ENCODE measurements around the gene WFDC10A.
"Not testable (repeated sequence)": the region's sequence is repeated elsewhere in the genome, so short reads cannot be mapped to it uniquely, and the experiment has no call there.

The WFDC10A gene

DNA sequence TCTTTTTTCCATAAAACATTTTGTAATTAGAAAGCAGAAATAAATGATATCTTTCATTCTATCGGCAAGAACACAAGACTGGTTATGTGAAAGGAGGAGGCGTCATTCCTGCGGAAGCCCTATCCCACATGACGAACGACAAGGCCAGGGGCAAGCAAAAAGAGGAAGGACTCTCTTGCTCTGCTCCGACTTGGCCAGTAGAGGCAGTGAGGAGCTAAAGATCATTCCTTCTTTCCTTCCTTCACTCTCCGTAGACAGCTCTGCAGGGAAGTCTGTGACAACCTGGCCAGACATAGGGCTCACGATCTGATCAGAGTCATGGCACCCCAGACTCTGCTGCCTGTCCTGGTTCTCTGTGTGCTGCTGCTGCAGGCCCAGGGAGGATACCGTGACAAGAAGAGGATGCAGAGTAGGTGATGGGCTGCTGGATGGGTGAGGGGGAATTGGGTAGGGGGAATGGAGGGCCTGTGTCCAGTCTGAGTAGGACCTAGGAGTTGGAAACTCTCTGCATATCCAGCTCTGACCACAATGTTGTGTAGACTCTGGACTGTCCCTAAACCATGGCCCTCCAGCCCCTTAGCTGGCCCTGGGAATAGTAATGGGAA is at the start of gene WFDC10A:
Gene WFDC10A (plus strand): TSS at position 244 of the 605 bp plus-strand sequence. CDS start 75 bp downstream, at position 319.
- peak; percentile 85 for DNase-seq

DNA sequence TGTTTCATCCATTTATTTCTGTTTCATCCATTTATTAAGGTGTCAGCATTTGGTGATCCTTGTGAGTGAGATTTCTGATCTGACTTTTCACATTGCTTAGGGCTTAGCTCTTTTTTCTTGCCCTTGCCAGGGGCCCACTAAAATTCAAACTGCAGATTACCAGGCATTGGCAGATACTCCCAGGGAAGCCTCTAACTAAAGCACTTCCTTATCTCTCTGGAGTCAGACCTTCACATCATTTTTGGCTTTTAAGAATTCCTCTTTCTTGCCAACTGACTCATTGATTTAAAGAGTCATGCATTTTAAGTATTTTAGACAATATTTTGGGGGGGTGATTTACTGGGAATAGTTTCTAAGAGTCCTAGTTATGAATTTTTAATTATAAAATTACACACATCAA is 47.8 kb upstream of the WFDC10A start:
- peak; percentile 30 for DNase-seq

DNA sequence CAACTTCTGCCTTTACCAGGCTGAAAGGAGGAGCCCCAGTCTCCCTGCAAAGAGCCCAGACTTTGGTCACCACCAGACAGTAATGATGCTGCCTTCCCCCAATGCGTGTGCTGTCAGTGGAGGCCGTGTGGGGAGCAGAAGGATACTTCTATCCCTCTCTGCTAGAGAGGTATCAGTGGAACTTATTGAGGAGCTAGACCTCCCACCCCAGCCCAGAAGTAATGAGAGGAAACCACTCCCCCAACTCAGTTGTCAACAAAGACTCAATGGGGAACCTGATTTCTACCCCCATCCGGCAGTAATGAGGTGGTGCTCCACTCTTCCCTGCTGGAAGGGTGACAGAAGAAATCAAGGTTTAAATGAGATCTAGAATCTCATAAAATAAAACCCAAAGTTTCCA is 46.0 kb upstream of the WFDC10A start:
- DNase-seq = no peak

DNA sequence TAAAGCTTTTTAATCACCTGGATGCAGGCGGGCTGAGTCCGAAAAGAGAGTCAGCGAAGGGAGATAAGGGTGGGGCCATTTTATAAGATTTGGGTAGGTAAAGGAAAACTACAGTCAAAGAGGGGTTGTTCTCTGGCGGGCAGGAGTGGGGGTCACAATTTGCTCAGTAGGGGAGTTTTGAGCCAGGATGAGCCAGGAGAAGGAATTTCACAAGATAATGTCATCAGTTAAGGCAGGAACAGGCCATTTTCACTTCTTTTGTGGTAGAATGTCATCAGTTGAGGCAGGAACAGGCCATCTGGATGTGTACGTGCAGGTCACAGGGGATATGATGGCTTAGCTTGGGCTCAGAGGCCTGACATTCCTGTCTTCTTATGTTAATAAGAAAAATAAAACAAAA is 45.2 kb upstream of the WFDC10A start:
- DNase-seq = not testable (repeated sequence)

DNA sequence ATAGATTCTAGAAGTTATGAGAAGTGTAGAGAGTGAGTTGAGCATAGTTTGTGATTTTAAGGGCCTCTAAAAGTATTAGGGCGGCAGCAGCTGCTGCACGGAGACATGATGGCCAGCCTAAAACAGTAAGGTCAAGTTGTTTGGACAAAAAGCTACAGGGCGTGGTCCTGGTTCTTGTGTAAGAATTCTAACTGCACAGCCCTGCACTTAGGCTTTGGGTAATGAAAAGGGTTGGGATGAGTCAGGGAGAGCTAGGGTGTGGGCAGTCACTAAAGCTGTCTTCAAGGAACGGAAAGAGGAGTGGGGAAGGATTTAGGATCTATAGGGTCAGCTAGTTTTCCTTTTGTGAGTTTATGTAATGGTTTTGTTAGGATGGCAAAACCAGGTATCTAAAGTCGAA is 43.6 kb upstream of the WFDC10A start:
- DNase-seq = not testable (repeated sequence)

DNA sequence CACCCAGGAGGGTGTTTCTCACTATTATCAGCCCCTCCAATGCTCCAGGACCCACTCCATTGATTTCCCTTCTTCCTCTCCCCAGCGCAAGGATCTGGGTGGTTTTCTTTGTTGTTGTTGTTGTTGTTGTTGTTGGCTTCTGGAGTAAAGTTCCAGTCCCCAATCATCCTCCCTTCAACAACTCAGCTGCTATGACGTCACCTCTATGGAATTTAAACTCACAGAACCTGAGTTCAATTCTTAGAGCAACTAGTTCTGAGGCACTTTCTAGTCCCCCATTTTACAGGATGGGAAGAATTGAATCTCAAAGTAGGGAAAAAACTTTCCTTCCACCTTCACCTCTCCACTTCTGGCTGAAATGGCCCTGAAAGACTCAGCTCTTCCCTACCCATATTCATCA is 40.7 kb upstream of the WFDC10A start:
- DNase-seq = no peak

DNA sequence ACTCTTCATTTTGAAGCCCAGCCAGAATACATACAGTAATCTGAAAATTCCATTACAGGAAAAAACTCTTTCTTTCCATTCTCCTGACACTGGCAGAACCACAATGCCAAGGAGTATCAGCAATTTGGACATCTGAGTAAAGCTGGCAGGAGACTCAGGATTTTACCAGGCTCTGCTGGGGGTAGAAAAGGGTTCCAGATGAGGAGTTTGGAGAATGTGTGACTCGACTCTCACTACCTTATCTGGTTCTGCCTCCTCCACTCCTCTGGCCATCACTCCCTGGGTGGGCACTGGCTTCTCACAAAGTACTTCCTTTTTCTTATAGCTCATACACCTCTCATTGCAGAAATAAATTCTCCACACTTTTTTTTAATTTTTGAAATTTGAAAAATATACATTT is 39.8 kb upstream of the WFDC10A start:
- DNase-seq = peak; percentile 6

DNA sequence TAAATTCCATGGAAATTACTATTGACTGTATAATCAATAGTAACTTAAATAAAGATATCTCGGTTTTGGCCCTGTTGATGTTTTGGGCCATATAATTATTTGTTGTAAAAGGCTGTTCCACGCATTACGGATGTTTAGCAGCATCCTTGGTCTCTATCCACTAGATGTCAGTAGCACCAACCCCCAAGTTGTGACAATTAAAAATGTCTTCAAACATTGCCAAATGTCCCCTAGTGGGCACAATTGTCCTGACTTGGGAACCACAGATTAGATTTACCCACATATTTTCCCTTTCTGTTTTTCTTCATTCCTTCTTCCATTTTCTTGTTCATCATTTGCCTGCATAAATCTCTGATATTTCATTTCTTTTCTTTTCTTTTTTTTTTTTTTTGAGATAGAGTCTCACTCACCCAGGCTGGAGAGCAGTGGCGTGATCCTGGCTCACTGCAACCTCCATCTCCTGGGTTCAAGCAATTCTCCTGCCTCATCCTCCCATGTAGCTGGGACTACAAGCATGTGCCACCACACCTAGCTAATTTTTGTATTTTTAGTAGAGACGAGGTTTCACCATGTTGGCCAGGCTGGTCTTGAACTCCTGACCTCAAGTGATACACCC is 36.9 kb upstream of the WFDC10A start:
- DNase-seq = peak; percentile 88

DNA sequence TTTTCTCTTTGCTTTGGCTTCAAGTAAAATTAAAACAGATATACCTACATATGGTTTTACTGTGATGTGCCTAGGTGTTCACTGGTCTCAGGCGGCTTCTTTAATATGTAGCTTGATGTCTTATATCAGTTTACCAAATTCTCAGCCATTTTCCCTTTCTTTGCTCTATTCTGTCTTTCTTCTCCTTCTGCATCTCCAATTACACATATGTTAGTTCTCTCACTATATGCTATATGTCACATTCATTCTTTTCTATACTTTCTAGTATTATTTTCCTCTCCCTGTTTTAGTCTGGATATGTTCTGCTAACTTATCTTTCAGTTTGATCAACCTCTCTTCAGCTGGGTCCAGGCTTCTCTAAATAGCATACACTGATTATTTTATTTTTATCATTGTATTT is 36.0 kb upstream of the WFDC10A start:
- no peak for DNase-seq

DNA sequence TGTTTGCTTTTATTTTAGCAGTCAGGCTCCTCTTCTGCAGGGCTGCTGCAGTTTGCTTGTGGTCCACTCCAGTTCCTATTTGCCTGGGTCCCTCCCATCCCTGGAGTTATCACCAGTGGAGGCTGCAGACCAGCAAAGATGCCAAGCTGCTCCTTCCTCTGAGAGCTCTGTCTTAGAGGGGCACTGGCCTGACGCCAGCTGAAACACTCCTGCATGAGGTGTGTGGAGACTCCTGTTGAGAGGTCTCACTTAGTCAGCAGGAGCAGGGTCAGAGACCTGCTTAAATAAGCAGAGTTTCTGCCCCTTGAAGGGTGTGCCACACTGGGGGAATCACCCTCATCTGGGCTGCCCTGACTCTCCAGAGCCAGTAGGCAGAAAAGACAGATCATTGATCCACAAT is 34.3 kb upstream of the WFDC10A start:
- no peak for DNase-seq

DNA sequence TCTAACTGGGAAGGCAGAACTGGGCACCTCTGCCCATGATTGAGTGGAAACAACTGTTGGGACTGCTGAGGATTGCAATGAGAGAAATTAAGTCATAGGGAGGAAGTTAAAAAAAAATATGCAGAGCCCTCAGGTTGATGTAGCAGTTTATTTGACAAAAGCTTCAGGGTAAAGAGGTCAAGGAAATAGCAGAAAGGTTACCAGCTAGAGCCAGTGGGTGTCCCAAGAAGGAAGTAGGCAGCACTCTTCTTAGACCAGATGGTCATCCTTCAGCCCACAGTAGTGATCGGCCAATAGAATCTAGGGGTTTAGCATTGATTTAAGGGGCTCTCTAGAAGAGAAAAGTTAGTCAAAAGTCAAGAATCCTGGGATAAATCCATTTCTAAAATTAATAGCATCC is 21.7 kb upstream of the WFDC10A start:
- no peak for DNase-seq

DNA sequence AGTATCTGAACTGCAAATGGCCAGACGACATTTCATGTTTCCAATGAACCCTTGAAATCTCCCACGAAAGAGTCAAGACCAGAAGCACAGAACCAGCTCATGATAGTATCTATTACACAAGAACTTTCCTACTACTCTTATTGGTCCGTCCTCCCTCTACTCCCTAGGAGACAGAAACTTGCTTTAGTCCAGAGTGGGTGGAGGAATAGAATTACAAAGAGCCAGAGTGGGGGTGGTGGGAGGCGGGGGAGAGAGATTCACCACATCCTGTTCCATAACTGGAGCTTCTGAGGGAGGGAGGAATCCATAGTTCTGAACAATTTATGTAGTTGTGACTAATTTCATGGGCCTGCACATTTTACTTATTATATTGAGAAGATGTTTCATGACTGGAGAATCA is 18.5 kb upstream of the WFDC10A start:
- DNase-seq = no peak

DNA sequence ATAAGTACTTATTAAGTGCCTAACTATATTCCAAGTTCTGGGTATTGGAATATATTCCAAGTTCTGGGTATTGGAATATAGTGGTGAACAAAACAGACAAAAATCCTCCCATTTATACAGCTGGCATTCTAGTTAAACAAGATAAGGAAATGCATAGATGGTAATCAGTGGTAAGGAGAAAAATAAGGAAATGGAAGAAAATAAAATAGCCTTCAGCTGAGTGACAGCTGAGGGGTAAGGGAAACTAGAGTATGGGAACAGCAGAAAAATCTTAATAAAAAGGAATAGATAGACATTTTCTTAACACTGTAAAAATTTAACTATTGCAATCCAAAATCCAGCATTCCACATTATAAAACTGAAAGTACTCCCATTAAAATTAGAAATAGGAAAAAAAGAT is 17.2 kb upstream of the WFDC10A start:
- peak; percentile 3 for DNase-seq

DNA sequence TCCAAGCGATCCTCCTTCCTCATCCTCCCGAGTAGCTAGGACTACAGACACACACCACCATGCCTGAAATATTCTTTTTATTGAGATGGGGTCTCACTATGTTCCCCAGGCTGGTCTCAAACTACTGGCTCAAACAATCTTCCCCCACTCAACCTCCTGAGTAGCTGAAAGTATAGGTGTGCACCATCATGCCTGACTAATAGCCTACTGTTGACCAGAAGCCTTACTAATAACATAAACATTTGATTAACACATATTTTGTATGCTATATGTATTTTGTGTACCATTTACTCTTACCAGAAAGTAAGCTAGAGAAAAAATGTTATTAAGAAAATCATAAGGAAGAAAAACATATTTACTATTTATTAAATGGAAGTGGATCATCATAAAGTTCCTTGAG is 11.9 kb upstream of the WFDC10A start:
- no peak for DNase-seq

DNA sequence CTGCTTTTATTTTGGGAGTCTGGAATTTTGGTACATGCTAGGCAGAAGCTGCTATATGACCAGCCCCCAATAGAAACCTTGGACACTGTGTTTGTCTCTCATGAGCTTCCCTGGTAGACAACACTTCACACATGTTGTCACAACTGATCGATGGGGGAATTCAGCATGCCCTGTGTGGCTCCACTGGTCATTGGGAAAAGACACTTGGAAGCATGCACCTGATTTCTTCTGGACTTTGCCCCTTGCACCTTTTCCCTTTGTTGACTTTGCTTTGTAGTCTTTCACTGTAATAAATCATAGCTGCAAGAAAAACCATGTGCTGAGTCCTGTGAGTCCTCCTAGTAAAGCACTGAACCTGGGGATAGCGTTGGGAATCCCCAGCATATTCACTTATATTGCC is 7.9 kb upstream of the WFDC10A start:
- DNase-seq = no peak

DNA sequence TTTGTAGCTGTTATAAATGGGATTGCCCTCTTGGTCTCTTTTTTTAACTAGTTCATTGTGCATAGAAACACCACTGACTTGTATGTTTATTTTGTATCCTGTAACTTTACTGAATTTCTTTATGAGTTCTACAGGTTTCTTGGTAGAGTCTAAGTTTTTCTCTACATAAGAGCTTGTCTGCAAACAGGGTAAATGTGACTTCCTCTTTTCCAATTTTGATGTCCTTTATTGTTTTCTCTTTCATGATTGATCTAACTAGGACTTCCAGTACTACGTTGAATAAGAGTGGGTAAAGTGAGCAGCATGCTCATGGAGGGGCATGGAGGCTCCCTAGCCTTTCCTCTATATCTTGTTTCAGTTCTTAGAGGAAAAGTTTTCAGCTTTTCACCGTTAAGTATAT is 3.0 kb upstream of the WFDC10A start:
- DNase-seq = peak; percentile 4

DNA sequence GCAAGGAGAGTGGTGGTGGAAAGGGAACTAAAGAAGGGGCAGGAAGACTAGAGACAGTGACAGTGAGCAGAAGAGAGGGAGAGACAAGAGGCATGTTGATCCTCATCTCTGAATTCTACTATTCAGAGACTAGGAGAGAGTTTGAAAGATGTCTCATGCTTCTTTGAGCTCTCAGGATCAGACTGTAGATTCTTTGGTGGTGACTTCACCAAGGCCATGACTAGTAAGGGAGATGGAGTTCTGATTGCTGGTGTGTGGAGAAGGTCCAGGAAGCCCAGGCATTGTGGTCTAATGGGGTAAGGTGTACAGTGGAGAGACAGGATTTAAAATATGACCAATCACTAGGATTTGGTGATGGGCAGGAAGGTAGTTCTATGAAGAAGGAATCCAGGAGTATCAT is 832 bp downstream of the WFDC10A start:
- DNase-seq = no peak

DNA sequence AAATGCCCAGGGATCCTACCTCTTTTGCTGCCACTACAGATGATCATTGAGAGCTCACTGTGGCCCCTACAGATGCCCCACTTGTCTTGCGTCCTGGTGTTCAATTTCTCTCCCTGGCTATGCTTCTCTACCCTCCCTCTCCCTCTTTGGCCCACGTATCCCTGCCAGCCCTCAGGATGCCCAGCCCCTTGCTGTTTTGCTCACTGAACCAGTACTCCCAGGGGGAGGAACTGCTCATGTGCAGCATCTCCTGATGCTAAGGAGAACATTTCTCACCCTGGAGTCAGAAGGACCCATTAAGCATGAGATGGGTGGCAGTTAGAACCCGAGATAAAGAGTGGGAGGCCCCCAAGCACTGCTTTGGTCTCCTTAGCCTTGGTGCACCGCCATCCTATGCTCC is 1.6 kb downstream of the WFDC10A start, which contains the start of gene WFDC9:
Gene WFDC9 (minus strand): TSS at position 101 of the 400 bp plus-strand sequence. CDS start 21,103 bp downstream, outside the sequence.
- DNase-seq = no peak

DNA sequence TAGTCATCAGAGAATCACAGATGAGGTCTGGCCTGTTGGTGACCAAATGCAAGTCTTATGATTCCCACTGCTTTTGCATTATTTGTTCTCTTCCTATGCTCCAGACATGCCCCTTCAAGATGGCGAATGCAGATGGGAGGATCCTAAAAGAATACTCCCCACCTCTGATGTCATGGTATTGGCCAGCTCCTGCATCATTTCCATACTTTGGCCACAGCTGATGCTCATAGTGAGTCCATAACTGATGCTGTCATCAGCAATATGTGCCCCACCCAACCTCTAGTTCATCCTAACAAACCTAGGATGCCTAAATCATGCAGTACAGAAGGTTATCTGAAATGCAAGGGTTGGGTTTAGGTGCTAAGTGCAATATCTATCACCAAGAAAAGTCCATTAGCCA is 7.0 kb downstream of the WFDC10A start:
- no peak for DNase-seq

DNA sequence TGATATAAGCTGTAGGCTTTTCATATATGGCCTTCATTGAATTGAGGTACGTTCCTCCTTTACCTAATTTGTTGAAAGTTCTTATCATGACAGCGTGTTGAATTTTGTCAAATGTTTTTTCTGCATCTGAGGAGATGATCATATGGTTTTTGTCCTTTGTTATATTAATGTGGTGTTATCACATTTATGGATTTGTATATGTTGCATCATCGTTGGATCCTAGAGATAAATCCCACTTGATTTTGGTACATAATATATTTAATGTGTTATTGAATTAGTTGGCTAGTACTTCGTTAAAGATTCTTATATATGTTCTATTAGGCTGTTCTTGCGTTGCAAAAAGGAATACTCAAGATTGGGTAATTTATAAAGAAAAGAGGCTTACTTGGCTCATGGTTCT is 10.1 kb downstream of the WFDC10A start:
- no peak for DNase-seq

DNA sequence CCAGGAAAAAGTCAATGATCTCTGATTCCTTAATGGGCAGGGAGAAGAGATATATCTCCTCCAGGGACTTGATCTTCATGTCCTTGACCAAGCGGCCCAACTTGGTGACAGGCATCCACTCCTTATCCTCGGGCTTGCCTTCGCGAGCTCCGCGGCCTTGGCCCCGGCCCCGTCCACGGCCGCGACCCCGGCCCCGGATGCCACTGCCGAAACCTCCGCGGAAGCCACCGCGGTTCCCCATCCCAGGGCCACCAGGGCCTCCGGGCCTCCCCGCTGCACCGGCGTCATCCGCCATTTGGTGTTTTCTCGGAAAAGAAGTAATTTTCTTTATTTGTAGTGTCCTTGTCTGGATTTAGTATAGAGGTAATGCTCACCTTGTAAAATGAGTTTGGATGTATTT is 11.5 kb downstream of the WFDC10A start:
- not testable (repeated sequence) for DNase-seq

DNA sequence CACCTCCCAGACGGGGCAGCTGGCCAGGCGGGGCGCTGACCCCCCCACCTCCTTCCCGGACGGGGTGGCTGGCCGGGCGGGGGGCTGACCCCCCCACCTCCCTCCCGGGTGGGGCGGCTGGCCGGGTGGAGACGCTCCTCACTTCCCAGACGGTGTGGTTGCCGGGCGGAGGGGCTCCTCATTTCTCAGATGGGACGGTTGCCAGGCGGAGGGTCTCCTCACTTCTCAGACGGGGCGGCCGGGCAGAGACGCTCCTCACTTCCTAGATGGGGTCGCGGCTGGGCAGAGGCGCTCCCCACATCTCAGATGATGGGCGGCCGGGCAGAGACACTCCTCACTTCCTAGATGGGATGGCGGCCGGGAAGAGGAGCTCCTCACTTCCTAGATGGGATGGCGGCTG is 16.3 kb downstream of the WFDC10A start:
- DNase-seq = not testable (repeated sequence)

DNA sequence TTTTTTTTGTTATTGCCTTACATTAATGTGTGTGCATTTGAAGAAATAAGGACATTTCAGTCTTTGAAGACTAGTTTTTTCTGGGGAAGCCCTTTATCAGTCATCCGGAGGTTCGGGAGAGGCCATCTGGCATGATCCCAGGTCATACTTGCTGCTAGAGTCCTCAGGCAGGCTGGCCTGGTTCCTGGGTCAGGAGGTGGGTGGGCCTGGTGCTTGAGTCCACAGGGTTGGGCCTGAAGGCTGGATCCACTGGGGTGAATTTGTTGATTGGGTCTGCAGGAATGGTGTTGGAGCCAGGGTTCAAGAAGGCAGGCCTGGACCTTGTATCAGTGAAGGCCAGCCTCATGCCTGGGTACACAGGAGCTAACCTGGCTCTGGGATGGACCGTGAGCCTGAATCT is 17.3 kb downstream of the WFDC10A start:
- no peak for DNase-seq

DNA sequence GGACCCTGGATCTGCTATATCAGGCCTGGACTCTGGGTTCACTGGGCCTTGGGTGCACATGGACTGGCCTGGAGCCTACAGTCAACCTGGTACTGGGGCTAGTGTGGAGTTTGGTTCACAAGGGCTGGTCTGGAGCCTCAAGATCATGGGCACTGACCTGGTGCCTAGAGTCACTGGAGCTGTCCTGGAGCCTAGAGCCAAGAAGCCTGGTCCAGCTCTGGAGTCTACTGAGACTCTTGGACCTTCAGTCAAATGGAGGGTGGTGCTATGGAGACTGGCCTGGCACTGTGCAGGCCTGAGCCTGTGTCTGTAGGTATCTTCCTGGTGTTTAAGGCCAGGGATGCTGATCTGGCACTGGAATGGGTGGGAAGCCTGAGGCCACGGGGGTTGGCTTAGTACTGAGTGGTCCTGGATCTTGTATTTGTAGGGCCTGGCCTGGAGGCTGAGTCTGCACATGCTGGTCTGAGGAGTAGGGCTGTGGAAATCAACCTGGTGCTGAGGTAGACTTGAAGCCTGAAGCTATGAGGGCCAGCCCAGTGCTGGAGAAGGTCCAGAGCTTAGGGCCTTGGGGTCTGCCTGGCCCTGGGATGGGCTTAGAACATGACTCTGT is 18.0 kb downstream of the WFDC10A start:
- no peak for DNase-seq

Measured in hematopoietic multipotent progenitor cell treated with erythropoietin and hydrocortisone succinate and interleukin-3 and kit ligand, for 4 days (in vitro differentiated cells).